H1 (cell line): ENCODE results near the gene NEUROD4. TPM values are rescaled to one million over a fixed set of nuclear protein-coding genes. Genes with fewer than 3 reads are reported as not detected.

Experiments used
- CTCF ChIA-PET: fragments of 300-600 bp; sonication (Branson Sonifier 250); formaldehyde crosslinking; loops from one replicate; lab custom pipeline; 2021; ENCODE audit not compliant: partially characterized antibody; lab: Charles Lee
- POLR2A ChIA-PET: fragments of 300-600 bp; sonication (Branson Sonifier 250); formaldehyde crosslinking; loops from one replicate; lab custom pipeline; 2021; ENCODE audit warnings: inconsistent platforms; ENCODE audit not compliant: partially characterized antibody; lab: Charles Lee
- DNase-seq, 2 experiments: peaks; one replicate each; pipeline versions ENCODE4 v3.0.0 to v3.0.0-alpha.2; 2010 to 2022; ENCODE audit warnings: low spot score in 2 of 2, low read depth in 1 of 2, mixed read lengths in 1 of 2
- FAIRE-seq: peaks from 2 replicates; lab custom pipeline; 2011; peaks lifted over from hg19 to GRCh38; lab: Jason Lieb, UNC
- H2AFZ ChIP-seq: 2 replicates; pipeline ENCODE4 v1.8.1; 2012; ENCODE audit warnings: low read length, inconsistent platforms
- H2AK5ac ChIP-seq: 2 replicates; pipeline ENCODE4 v1.6.1; 2013; ENCODE audit warnings: low read depth, low read length
- H2BK120ac ChIP-seq: replicated peaks from 2 replicates; pipeline ENCODE3; 2013; ENCODE audit warnings: low read depth, low read length, inconsistent platforms
- H2BK12ac ChIP-seq: 2 replicates; pipeline ENCODE4 v1.6.1; 2013; ENCODE audit warnings: low read depth, low read length
- H2BK15ac ChIP-seq: 2 replicates; pipeline ENCODE4 v1.6.1; 2013; ENCODE audit warnings: low read length
- H2BK20ac ChIP-seq: 2 replicates; pipeline ENCODE4 v1.6.1; 2013; ENCODE audit warnings: low read length
- H2BK5ac ChIP-seq: 2 replicates; pipeline ENCODE4 v1.6.1; 2013; ENCODE audit warnings: low read depth, low read length
- H3K14ac ChIP-seq: 2 replicates; pipeline ENCODE4 v1.6.1; 2013; ENCODE audit warnings: inconsistent platforms; ENCODE audit not compliant: insufficient read length
- H3K18ac ChIP-seq: 2 replicates; pipeline ENCODE4 v1.6.1; 2013; ENCODE audit warnings: low read length; ENCODE audit errors: extremely low read depth
- H3K23ac ChIP-seq: 2 replicates; pipeline ENCODE4 v1.6.1; 2013; ENCODE audit warnings: inconsistent platforms; ENCODE audit not compliant: insufficient read length
- H3K23me2 ChIP-seq: 2 replicates; pipeline ENCODE4 v1.6.1; 2013; ENCODE audit warnings: low read depth, low read length
- H3K27ac ChIP-seq: 2 replicates; pipeline ENCODE4 v1.6.1; 2011; ENCODE audit warnings: low read depth, low read length, inconsistent platforms
- H3K27me3 ChIP-seq, 4 experiments: replicated peaks in 1 of 4; 1 replicate in 1 of 4; 2 replicates in 3 of 4; pipeline versions ENCODE4 v1.6.1 to v1.8.1; 2011 to 2013; ENCODE audit warnings: low read length in 3 of 4, mild to moderate bottlenecking in 3 of 4, inconsistent platforms in 2 of 4, mixed read lengths in 2 of 4, moderate library complexity in 1 of 4; ENCODE audit not compliant: control insufficient read depth in 3 of 4, insufficient read depth in 3 of 4; ENCODE audit errors: extremely low read depth in 1 of 4
- H3K36me3 ChIP-seq, 4 experiments: 2 replicates each; pipeline versions ENCODE4 v1.6.1 to v1.8.1; 2011 to 2013; ENCODE audit warnings: mild to moderate bottlenecking in 4 of 4, low read length in 3 of 4, moderate library complexity in 2 of 4, control low read depth in 1 of 4, inconsistent platforms in 1 of 4; ENCODE audit not compliant: insufficient read depth in 4 of 4, control insufficient read depth in 2 of 4
- H3K4ac ChIP-seq: replicated peaks from 2 replicates; pipeline ENCODE3; 2013; ENCODE audit warnings: low read length, low read depth, mixed read lengths, inconsistent platforms; ENCODE audit not compliant: insufficient read length
- H3K4me1 ChIP-seq, 4 experiments: replicated peaks in 1 of 4; 1 replicate in 1 of 4; 2 replicates in 3 of 4; pipeline versions ENCODE4 v1.6.1 to v1.8.1; 2011 to 2013; ENCODE audit warnings: low read length in 3 of 4, inconsistent platforms in 2 of 4, mixed read lengths in 1 of 4; ENCODE audit not compliant: insufficient read depth in 4 of 4, control insufficient read depth in 3 of 4
- H3K4me2 ChIP-seq, 2 experiments: 2 replicates each; pipeline versions ENCODE4 v1.6.1 to v1.8.1; 2011 to 2013; ENCODE audit warnings: low read depth in 2 of 2, low read length in 2 of 2, control low read depth in 1 of 2, inconsistent platforms in 1 of 2, mild to moderate bottlenecking in 1 of 2; ENCODE audit not compliant: insufficient read depth in 1 of 2
- H3K4me3 ChIP-seq, 4 experiments: fragments of 200-600, 300-600 bp in 1 of 4; sonication (generic), shearing (Covaris generic), sonication (Bioruptor Twin) in 1 of 4; 2 replicates each; pipeline versions ENCODE4 v1.5.1 to v1.8.1; 2011 to 2016; ENCODE audit warnings: low read length in 4 of 4, low read depth in 3 of 4, control low read depth in 2 of 4, inconsistent platforms in 2 of 4, mild to moderate bottlenecking in 2 of 4, mixed read lengths in 1 of 4, moderate library complexity in 1 of 4; ENCODE audit not compliant: insufficient read depth in 2 of 4; ENCODE audit errors: extremely low read depth in 1 of 4
- H3K56ac ChIP-seq: replicated peaks from 2 replicates; pipeline ENCODE3; 2013; ENCODE audit warnings: low read depth, mild to moderate bottlenecking, mixed read lengths, low read length, inconsistent platforms; ENCODE audit not compliant: insufficient read length
- H3K79me1 ChIP-seq: 2 replicates; pipeline ENCODE4 v1.6.1; 2013; ENCODE audit warnings: low read depth, low read length, control low read depth
- H3K79me2 ChIP-seq, 2 experiments: 2 replicates each; pipeline versions ENCODE4 v1.6.1 to v1.8.1; 2012 to 2013; ENCODE audit warnings: low read length in 2 of 2, mild to moderate bottlenecking in 2 of 2, inconsistent platforms in 1 of 2; ENCODE audit not compliant: insufficient read depth in 2 of 2, control insufficient read depth in 1 of 2
- H3K9ac ChIP-seq, 4 experiments: replicated peaks in 1 of 4; 1 replicate in 1 of 4; 2 replicates in 3 of 4; pipeline versions ENCODE4 v1.6.1 to v1.8.1; 2011 to 2013; ENCODE audit warnings: low read depth in 3 of 4, low read length in 3 of 4, control low read depth in 2 of 4, mild to moderate bottlenecking in 2 of 4, moderate library complexity in 2 of 4, inconsistent platforms in 1 of 4; ENCODE audit errors: extremely low read depth in 1 of 4
- H3K9me3 ChIP-seq, 2 experiments: 2 replicates each; pipeline versions ENCODE4 v1.6.1 to v1.8.1; 2012 to 2013; ENCODE audit warnings: mild to moderate bottlenecking in 2 of 2, moderate library complexity in 2 of 2, control low read depth in 1 of 2, inconsistent platforms in 1 of 2, low read depth in 1 of 2, low read length in 1 of 2, mixed read lengths in 1 of 2; ENCODE audit not compliant: insufficient read depth in 2 of 2
- H4K20me1 ChIP-seq, 2 experiments: replicated peaks in 1 of 2; 2 replicates each; pipeline versions ENCODE3 to v1.8.1; 2011 to 2013; ENCODE audit warnings: inconsistent platforms in 2 of 2, low read length in 2 of 2, mild to moderate bottlenecking in 1 of 2; ENCODE audit not compliant: insufficient read depth in 2 of 2, control insufficient read depth in 1 of 2
- H4K5ac ChIP-seq: 2 replicates; pipeline ENCODE4 v1.6.1; 2013; ENCODE audit warnings: low read length, low read depth, mixed read lengths, inconsistent platforms; ENCODE audit not compliant: insufficient read length
- H4K8ac ChIP-seq: 2 replicates; pipeline ENCODE4 v1.8.0; 2013; ENCODE audit warnings: mild to moderate bottlenecking, moderate library complexity, low read length, inconsistent platforms; ENCODE audit not compliant: insufficient read depth; ENCODE audit errors: extremely low read depth
- H4K91ac ChIP-seq: replicated peaks from 2 replicates; pipeline ENCODE3; 2013; ENCODE audit warnings: low read length, mixed read lengths, inconsistent platforms; ENCODE audit not compliant: insufficient read length
- ASH2L ChIP-seq: fragments of 200-600, 300-600 bp; sonication (generic); IDR thresholded peaks from one replicate; pipeline ENCODE4 v1.7.1; 2017; ENCODE audit warnings: low read length
- CEBPB ChIP-seq: IDR thresholded peaks from 2 replicates; pipeline ENCODE4 v1.6.1; 2012; ENCODE audit warnings: low read depth, low read length
- CHD1 ChIP-seq: IDR thresholded peaks from 2 replicates; pipeline ENCODE4 v1.6.1; 2012; ENCODE audit warnings: low read depth, low read length, improper control_type of control experiment
- POLR2AphosphoS5 ChIP-seq: IDR thresholded peaks from 2 replicates; pipeline ENCODE4 v1.6.1; 2011; ENCODE audit warnings: low read depth, low read length
- RBBP5 ChIP-seq: IDR thresholded peaks from 2 replicates; pipeline ENCODE4 v1.7.1; 2012; ENCODE audit warnings: low read depth, mild to moderate bottlenecking, inconsistent platforms, low read length, moderate library complexity, borderline replicate concordance
- TAF7 ChIP-seq: optimal IDR thresholded peaks from 2 replicates; pipeline ENCODE3; 2011; ENCODE audit warnings: low read depth, mild to moderate bottlenecking, inconsistent platforms, low read length, moderate library complexity, borderline replicate concordance
- TCF12 ChIP-seq: IDR thresholded peaks from 2 replicates; pipeline ENCODE4 v1.6.1; 2011; ENCODE audit warnings: low read depth, mild to moderate bottlenecking, low read length
- WGBS, 2 experiments: shearing (Covaris generic) in 1 of 2; methylation state at CpG; one replicate each; pipeline versions ENCODE4 v1.1.6 to v1.1.7; 2013 to 2015; ENCODE audit warnings: low lambda C conversion rate in 2 of 2, mixed read lengths in 2 of 2, inconsistent platforms in 1 of 2, low coverage in 1 of 2, missing lambda C conversion rate in 1 of 2; ENCODE audit not compliant: insufficient replicate concordance in 2 of 2, insufficient coverage in 1 of 2, insufficient read length in 1 of 2; ENCODE audit errors: extremely low coverage in 1 of 2, missing lambda C conversion rate in 1 of 2; 5-methylcytosine and 5-hydroxymethylcytosine counted together
- polyA plus RNA-seq, 7 experiments: library from polyadenylated mRNA; depleted of rRNA in 3 of 7; stranded (reverse) in 5 of 7; unstranded in 2 of 7; fragments of >200 nt in 5 of 7; fragments of 200-250 nt in 2 of 7; gene quantifications; 1 replicate in 5 of 7; 2 replicates in 1 of 7; 4 replicates in 1 of 7; pipeline versions ENCODE4 v1.2.1 to v1.2.3, GENCODE V29; 2011 to 2013; ENCODE audit warnings: missing spikeins in 2 of 7, mixed read lengths in 2 of 7
- total RNA-seq: library from RNA; stranded (reverse); fragmentation: NEBNext Ultra II Directional; extraction: Animal tissue kit (Norgen Biotek cat#: 25700); gene quantifications from 2 replicates; pipeline ENCODE4 v1.2.1, GENCODE V29; 2021
- TF ChIP-seq, protein P1 (sequence below): IDR thresholded peaks from 2 replicates; pipeline ENCODE4 v1.6.1; 2012; ENCODE audit warnings: inconsistent platforms
- TF ChIP-seq, protein P2 (sequence below): IDR thresholded peaks from 2 replicates; pipeline ENCODE4 v1.6.1; 2012; ENCODE audit warnings: inconsistent platforms
- TF ChIP-seq, protein P3 (sequence below): IDR thresholded peaks from 2 replicates; pipeline ENCODE4 v1.6.1; 2011; ENCODE audit warnings: low read length, improper control_type of control experiment
- TF ChIP-seq, protein P4 (sequence below): IDR thresholded peaks from 2 replicates; pipeline ENCODE4 v1.6.1; 2011; ENCODE audit warnings: low read depth, mild to moderate bottlenecking, low read length; ENCODE audit not compliant: insufficient read depth

Gene NEUROD4
- total and polyA plus RNA-seq, 2 of the 8 experiments (the other 6 are each of a cell fraction or from before 2014, with no cell fraction given): not detected

DNA sequence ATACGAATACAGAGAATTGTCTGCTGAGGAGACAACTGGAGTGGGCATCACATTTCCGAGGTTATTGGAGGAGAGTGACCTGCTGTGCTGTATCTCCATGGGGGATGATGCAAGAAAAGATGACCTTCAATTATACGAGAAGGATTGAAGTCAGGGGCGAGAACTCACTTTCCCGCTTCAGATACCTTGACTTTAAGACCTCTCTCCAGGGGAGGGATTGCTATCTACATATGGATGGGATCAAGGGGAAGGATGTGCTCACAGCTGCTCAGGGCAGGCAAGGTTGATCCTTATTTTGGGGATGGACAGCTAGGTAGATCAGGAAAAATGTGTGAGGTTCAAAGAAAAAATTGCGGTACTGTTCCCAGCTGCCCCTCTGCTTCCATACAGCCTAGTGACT is 24.4 kb downstream of the NEUROD4 start:
- Histone ChIP-seq H3K36me3 (no peaks in the 10 kb centered on the region), H3K56ac (no peak overlapping the region), H3K23ac (no peak overlapping the region), H3K9ac (no peak overlapping the region), H2BK5ac (no peak overlapping the region), H3K4me3 (no peak overlapping the region), H3K9me3 (no peaks in the 10 kb centered on the region), H3K23me2 (no peaks in the 10 kb centered on the region), H2AFZ (no peak overlapping the region), H3K79me1 (no peaks in the 10 kb centered on the region), H4K20me1 (no peaks in the 10 kb centered on the region), H3K14ac (no peak overlapping the region), H3K4me1 (peaks cover 0 to 7% (median 3%) of the 10 kb centered on the region in 4 experiments; a peak in 3 of 7 replicates), H3K27ac (no peak overlapping the region), H3K27me3 (no peaks in the 10 kb centered on the region), H2AK5ac (no peak overlapping the region), H3K18ac (no peak overlapping the region), H4K8ac (no peak overlapping the region), H2BK15ac (no peak overlapping the region), H2BK120ac (no peak overlapping the region), H4K91ac (no peak overlapping the region), H3K4me2 (peak overlapping the region; percentile 7 to 10; a peak in 2 of 4 replicates), H2BK20ac (no peak overlapping the region), H3K4ac (no peak overlapping the region), H2BK12ac (no peak overlapping the region), H3K79me2 (no peaks in the 10 kb centered on the region), H4K5ac (no peak overlapping the region)
- POLR2A ChIA-PET: no interaction called here
- FAIRE-seq (peak; percentile 98), DNase-seq (no peak)
- WGBS, 2 experiments: 36% methylated on average over 6 of the region's 6 CpGs; no CpG with 5 or more reads in 1 of the 2 experiments
- CTCF ChIA-PET: interaction anchor here (0.9 to 5.3 kb wide), 6 partner anchors 10 to 51 kb away, joined by 3 to 29 read pairs (median 12); no protein-coding TSS in a partner anchor
- TF ChIP-seq, protein P1, sequence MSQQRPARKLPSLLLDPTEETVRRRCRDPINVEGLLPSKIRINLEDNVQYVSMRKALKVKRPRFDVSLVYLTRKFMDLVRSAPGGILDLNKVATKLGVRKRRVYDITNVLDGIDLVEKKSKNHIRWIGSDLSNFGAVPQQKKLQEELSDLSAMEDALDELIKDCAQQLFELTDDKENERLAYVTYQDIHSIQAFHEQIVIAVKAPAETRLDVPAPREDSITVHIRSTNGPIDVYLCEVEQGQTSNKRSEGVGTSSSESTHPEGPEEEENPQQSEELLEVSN: peak; percentile 27; the same call in 1 of the 2 replicates
- TF ChIP-seq CHD1 (no peak), ASH2L (no peak), POLR2AphosphoS5 (no peak), RBBP5 (no peak), CEBPB (peak; percentile 87), TAF7 (no peak), TCF12 (0 out of 2 replicates have a peak, but pooled peaks have one; percentile 70)
- TF ChIP-seq, protein P2, sequence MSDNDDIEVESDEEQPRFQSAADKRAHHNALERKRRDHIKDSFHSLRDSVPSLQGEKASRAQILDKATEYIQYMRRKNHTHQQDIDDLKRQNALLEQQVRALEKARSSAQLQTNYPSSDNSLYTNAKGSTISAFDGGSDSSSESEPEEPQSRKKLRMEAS: 0 out of 2 replicates have a peak, but pooled peaks have one; percentile 19
- TF ChIP-seq, protein P3, sequence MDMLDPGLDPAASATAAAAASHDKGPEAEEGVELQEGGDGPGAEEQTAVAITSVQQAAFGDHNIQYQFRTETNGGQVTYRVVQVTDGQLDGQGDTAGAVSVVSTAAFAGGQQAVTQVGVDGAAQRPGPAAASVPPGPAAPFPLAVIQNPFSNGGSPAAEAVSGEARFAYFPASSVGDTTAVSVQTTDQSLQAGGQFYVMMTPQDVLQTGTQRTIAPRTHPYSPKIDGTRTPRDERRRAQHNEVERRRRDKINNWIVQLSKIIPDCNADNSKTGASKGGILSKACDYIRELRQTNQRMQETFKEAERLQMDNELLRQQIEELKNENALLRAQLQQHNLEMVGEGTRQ: no peak
- TF ChIP-seq, protein P4, sequence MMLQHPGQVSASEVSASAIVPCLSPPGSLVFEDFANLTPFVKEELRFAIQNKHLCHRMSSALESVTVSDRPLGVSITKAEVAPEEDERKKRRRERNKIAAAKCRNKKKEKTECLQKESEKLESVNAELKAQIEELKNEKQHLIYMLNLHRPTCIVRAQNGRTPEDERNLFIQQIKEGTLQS: 0 out of 2 replicates have a peak, but pooled peaks have one; percentile 40
